GM19025 (cell line): Measurements from ENCODE around the gene EVC2.
"Not testable (repeated sequence)": the region's sequence is repeated elsewhere in the genome, so short reads cannot be mapped to it uniquely, and the experiment has no call there.

Experiments
- ATAC-seq: cut with Tn5 transposase; IDR thresholded peaks from one replicate; pipeline ENCODE4 v1.9.1; 2021; ENCODE audit warnings: mild to moderate bottlenecking, low read depth, moderate library complexity; ENCODE audit not compliant: unreplicated experiment

The EVC2 gene

DNA sequence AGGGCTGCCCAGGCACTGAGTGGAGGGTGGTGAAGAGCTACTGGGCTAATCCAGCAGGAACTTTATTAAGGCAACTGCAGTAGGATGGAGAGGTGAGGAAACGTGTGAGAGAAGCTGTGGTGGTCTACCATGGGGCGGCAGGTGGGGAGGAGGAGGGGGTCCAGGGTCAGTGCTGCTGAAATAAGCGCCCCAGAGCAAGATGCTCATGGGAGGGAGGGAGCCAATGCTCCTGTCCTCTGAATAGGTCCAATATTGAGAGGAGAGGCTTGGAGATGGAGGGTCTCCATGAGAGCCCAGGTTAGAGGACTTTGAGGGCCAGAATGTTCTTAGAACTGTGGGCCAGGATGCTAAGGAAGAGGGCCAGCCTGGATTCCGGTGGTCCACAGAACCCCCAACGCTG is 37.9 kb upstream of the EVC2 start:
- ATAC-seq = no peak

DNA sequence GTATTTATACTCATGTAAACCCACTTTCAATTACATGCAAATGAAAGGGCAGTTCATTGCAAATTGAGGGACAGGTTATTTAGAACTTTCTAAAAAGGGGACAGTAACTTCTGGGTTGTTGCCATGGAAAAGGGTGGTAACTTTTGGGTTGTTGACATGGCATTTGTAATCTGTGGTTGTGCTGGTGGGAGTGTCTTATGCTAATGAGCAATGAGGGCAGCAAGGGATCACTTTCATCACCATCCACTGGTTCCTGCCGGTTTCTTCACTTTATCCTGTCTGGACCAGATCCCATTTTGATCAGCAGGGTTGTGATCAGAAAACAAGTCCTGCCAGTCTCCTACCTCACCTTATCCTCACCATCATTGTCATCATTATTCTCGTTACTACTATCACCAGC is 34.6 kb upstream of the EVC2 start:
- no peak for ATAC-seq

DNA sequence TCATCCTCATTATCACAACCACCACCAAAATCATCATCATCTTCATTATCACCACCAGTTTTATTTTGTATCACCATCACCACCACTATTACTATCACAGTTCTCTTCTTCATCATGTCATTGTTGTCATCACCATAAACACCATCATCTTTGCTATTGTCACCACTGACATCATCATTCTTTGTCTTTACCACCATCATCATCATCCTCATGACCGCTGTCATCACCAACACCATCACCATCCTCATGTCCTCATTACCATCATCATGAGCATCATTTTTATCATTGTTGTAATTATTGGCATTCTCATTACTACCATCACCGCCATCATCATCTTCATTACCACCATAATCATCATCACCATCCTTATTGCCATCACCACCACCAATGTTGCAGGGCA is 34.0 kb upstream of the EVC2 start:
- no peak for ATAC-seq

DNA sequence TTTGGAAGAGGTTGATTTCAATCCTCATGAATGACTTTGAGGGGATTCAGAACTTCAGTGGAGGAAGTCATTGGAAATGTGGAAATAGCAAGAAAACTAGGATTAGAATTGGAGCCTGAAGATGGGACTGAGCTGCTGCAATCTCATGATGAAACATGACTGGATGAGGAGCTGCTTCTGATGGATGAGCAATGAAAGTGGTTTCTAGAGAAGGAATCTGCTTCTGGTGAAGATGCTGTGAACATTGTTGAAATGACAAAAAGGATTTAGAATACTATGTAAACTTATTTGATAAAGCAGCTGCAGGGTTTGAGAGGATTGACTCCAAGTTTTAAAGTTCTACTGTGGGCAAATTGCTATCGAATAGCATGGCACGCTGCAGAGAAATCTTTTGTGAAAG is 29.7 kb upstream of the EVC2 start:
- ATAC-seq = no peak

DNA sequence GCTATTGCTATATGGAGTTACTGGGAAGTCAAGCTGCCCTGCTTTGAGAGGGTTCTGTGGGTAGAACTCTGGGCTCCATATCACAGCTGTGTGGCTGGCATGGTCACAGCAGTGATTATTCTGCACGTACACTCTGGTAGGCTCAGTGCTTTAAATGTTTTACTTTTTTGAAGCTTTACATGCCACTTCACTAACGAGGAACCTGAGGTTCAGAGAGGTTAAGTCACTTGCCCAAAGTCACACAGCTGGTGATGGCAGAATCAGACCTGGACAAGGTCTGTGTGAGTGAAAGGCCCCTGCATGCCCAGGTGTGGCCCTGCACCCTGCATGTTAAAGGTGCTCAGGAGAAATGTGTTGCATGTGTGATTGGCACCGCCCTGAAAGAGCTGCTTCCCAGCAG is 27.1 kb upstream of the EVC2 start:
- ATAC-seq = no peak

DNA sequence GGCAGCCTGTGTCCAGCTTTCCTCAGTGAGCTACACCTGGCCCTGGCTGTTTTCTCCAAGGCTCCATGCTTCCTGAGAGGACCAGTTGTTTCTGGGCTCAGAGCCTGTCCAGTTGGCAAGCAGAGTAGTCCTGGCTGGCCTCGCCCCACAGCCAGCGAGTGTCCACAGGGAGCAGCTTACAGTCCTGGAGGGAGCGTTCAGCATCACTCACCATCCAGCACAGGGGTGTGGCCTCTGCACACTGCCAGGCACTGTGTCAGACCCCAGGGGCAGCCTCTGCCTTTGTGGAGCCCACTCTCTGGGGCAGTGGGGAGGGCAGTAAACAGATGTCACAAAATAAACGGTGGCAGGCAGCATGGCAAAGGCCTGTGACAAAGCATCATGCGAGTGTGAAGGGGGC is 26.5 kb upstream of the EVC2 start:
- ATAC-seq = no peak

DNA sequence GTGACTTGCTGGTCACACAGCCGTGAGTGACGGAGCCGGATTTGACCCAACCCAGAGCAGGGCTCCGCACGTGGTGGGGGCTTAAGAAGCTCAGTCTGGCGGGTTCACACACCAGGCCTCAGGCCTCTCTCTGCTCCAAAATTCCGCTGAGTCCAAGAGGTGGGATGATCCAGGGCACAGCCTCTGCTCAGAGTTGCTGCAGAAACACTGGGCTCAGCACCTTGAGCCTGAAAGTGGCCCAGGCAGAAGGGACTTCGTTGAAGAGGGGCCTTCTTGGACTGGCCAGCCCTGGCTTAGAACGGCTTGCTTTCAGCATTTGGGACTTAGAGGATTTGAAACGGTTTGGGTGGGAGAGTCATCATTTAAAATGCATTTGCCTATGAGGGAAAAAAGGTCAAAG is 23.8 kb upstream of the EVC2 start:
- no peak for ATAC-seq

DNA sequence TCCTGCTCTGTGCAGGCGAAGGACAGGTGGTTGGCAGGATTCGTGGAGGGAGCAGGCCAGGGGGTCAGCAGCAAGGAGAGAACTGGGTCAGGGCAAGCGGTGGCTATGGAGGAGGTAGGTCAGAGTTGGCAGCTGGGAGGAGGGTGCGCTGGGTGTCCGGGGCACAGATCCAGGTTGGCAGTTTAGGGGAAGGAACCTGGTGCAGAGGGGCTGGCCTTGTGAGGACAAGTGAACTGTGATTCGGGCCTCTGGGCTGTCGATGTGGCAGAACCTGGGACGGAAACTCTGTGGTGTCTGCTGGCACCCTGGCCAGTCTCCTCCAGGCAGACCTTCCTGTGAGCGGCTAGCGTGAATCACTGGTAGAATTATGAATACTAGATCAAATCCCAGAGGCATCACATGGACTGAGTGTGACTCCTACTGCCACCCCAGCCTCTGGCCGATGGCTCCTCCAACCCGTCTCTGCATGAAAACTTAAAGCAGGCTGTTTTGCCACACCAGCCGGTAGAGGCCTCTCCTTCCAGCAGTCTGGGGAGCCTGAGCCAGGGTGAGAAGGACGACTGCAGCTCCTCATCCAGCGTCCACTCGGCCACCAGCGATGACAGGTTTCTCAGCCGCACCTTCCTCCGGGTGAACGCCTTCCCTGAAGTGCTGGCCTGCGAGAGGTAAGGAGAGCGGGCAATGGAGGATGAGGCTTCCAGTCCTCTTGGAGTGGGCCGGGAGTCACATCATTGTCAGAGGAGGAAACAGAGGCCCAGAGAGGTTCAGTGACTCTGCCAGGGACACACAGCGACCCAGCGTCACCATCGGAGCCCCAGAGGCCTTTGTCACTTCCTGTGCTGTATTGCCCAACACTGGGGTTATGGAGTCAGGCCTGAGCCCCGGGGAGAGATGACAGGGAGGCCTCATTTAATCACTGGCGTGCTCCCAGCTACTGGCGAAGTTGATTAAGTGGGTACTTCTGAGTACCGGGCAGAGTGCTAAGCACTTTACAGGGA is 22.9 kb upstream of the EVC2 start:
- no peak for ATAC-seq

DNA sequence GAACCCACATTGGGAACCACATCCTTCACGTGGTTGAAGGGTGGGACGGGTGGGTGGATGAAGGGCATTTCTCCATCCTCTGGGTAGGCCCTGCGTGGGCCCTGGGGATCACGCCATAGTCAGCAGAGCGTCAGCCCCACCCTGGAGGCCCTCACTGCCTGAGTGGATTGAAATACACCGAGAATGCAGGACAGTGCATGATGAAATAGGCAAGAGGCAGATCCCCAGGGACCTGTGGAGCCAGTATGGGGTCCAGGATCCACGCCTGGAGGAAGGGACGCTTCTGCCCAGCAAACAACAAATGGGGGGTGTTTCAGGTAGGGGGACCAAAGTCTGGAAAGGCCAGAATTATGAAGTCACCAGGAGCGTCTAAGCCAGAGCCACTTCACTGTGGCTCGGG is 22.1 kb upstream of the EVC2 start:
- no peak for ATAC-seq

DNA sequence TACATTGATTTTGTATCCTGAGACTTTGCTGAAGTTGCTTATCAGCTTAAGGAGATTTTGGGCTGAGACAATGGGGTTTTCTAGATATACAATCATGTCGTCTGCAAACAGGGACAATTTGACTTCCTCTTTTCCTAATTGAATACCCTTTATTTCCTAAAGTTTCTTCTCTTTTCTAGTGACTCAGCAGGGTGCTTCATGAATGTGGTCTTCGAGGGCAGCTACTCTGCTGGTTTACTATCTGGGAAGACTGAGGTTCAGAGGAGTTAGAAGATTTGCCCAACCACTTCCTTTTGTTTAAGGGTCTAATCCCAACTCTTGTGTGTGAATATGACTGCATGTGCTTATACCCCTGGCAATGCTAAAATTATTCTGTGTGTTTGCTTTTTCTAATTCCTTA is 20.1 kb upstream of the EVC2 start:
- ATAC-seq = not testable (repeated sequence)

DNA sequence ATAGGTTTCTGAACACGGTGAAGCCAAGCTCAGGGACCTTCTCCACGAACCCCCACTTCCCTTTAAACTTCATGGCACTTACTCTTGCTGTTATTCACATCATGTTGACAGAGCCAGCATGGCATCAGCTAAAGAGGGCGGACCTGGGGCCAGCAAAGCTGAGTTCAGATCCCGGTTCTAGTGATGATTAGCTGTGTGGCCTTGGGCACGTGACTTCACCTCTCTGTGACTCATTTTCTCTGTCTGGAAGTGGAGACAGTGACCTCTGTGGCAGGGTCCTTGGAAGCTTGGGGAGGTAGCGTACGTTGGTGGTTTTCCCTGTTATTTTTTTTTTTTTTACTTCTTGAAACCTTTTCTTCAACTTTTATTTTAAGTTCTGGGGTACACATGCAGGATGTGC is 16.0 kb upstream of the EVC2 start:
- no peak for ATAC-seq

DNA sequence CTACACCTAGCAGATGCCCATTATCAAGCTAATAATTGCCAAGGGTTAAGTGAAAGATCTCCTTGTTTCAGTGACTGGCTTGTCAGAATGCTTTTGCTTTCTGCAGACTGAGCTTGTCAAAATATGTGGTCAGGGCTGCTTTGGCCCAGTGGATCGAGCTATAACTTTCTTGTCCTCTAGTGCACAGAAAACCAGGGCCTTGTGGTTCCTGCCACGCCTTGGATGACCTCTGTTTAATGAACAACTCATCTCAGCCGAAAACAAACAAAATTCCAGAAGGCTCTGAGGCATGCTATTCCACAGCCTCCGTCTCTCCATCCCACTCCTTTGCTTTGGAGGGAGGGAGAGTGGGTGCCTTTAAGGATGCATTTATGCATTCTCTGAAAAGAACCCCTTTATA is 14.0 kb upstream of the EVC2 start:
- ATAC-seq = no peak

DNA sequence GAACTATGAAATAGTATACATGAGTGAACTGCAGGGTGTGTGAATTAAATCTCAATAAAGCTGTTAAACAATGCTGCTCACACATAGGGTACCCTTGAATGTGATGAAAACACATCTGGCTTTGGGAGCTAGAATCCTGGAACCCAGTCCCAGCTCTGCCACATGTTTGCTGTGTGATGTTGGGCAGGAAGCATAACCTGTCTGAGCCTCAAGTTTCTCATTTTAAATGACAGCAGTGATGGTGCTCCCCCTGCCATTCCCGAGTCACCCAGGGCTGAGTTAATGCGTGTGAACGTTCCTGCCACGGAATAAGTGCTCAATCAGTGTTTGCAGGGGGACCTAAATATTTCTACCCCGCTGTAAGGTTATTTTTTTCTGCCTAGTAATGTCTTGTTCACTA is 13.6 kb upstream of the EVC2 start:
- ATAC-seq = no peak

DNA sequence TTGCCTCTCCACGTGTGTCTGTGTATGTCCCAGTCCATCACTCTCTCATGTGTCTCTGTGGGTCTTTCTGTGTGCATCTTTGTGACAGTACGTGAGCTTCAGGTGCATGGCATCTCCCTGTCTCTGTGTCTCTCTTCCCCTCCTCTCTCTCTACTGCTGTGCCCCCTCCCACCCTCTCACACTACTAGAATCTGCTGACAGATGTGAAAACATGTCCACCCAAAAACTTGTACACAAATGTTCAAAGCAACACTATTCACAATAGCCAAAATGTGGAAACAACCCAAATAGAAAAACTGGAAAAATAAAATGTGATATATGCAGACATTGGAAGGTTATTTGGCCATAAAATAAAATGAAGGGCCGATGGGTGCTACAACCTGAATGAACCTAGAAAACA is 12.6 kb upstream of the EVC2 start:
- ATAC-seq = no peak

DNA sequence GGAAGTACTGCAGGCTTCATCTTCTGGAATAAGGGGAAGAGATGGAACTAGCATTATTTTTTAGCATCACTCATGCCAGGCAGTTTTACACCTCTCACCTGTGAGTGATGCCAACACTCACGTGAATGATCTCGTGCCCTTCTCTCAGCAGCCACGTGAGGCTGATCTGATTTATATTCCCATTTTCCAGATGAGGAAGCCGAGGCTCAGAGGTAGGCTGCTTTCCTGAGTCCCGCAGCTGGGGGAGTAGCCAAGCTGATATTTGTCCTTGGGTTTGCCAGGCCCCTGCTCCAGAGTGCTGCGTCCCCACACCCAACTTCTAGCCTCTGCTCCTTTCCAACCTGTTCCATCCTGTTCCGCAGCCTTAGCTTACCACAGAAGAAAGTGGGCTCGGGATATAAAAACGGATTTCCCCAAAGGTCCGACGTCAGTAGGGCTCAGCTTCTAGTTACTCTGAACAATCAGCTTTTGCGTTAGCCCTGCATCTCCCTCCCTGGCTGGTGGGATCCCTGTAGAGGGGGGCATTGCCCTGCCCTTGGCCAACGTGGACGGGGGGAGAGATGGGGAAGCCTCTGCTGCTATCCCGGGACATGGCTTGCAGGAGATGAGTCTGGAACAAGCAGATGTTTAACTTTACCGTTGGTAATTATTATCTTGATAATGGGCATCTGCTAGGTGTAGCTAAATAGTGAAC is 11.9 kb upstream of the EVC2 start:
- no peak for ATAC-seq

DNA sequence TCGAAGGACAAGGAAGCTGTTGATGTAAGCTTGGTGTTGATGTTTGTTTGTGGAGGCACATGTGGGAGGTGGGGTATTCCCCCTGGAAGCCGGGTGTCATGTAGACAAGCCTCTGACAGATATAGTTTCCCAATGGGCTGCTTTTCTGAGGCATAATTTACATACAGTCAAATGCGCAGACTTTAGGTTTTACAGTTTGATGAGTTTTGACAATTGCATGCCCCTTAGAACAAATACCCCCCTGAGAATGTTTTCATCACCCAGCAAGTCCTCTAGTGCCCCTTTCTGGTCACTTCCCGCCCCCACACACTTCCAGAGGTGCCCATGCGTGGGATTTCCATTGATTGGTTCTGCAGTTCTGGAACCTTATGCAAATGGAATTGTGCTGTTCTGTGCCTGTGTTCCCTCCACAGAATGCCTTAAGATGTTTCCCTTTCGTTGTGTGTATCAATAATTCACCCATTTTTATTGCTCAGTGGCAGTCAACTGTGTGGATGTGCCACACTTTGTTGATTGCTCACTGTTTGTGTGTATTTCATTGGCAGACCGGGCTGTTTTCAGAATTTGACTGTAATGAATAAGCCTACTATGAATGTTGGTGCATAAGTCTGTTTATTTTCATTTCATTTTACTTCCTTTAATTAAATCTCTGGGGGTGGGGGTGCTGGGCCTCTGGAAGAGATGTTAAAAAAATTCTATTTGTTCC is 11.1 kb upstream of the EVC2 start:
- ATAC-seq = no peak

DNA sequence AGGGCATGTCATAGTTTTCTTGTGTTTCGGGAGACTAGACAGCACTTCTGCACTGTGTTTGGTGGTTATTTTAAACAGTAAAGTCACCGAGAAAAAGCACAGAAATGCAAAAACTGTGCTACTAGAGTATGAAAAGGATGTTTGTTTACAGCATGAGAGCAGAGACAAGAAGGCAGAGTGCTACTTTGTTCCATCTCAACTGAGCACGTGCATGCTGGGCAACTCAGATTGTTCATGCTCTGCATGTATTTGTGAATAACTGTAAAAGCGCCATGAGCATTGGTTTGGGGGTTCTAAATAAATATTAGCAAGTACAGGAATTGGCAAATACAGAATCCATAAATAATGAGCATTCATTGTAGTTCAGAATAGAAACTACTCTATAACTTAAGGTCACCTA is 10.1 kb upstream of the EVC2 start:
- no peak for ATAC-seq

DNA sequence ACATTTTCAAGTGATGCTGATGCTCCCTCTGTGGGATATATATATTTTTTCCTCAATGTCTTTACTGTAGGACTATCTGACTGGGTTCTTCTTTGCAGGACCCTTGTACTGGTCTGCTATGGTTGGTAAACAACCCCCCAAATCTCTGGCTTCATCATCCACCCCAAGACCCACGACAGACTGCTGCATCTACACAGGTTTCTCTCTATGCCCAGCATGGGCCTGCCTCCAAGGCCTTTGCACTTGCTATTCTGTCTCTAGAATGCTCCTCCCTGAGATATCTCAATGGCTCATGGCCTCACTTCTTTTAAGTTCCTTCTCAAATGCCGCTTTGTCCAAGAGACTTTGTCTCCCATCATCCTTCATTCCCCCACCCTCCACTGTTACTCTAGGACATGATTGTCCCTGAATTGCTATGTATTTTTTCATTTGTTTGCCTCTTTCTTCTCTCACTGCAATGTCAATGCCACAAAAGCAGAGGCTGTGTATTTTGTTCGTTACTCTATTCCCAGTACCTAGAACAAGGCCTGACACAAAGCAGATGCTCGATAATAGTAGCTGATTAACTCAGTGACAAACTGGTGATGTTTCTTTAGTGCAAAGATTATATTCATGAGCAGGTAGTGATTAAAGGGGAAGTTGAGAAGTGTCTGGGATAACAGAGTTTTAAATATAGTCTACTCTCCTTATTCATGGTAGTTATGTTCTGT is 9.2 kb upstream of the EVC2 start:
- no peak for ATAC-seq

DNA sequence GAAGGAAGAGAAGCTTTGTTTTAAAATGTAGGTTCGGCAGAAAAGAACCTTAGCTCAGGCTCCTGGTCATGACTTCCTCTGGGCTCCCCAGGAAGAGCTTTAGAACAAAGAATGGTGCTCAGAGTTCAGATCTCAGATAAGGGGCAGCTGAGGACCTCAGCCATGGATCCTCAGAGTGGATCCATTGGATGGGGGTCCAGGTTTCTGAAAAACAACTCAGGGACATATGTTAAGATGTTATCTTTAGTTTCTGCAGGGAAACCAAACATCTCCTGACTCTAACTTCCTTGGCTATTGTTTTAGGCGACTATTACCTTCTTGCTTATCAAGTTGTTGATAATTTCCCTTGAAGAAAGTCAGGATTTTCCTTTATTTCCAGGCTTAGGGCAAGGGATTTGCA is 8.0 kb upstream of the EVC2 start:
- ATAC-seq = no peak

DNA sequence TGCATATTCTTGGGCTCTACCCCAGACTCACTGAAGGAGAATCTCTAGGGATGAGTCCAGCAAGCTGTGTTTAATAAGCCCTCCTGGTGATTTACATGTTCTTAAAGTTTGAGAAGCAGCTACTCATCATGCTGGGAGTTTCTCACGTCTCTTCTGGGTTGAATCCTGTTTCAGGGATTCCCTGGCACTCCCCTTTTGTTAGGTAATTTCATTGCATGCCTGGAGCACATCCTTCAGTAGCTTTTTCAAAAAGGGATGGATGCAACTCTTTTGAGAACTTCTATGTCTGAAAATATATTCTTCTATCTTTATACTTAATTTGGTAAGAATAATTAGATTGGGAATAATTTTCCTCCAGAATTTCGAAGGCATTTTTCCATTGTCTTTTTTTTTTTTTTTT is 7.0 kb upstream of the EVC2 start:
- no peak for ATAC-seq

DNA sequence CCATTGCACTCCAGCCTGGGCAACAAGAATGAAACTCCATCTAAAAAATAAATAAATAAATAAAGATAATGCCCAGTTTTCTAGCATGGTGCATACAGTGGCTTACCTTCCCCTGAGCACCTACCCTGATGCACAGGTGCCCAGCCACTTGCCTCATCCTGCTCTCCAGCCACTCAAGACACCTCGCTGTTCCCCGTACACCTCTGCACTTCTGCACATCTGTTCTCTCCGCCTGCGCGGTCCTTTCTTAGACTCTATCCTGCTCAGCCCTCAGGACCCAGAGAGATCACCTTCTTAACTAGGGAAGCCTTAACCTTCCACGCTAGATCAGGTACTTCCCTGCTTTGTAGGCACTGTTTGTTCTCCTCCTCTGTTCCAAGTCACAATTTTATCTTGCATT is 5.5 kb upstream of the EVC2 start:
- no peak for ATAC-seq
